Coronary artery (tissue), 2 donors: ENCODE results near the gene SELL.

Experiments
- DNase-seq: peaks from one replicate; pipeline ENCODE4 v3.0.0-alpha.2; 2017; ENCODE audit warnings: low spot score
- H3K27ac ChIP-seq, 2 donors: fragments of 200-600 bp; sonication (generic); one replicate each; pipeline ENCODE4 v1.5.1; 2016 to 2019
- H3K4me3 ChIP-seq: fragments of 200-600 bp; sonication (generic); 2 replicates; pipeline ENCODE4 v1.5.1; 2016; ENCODE audit warnings: mild to moderate bottlenecking, moderate library complexity
- CTCF ChIP-seq: fragments of 200-600 bp; sonication (generic); IDR thresholded peaks from one replicate; pipeline ENCODE4 v1.5.1; 2019; ENCODE audit warnings: antibody characterized with exemption

SELL gene

GRCh38 chr1:169707912-169708604 lies 3.4 kb downstream of the SELL start:
- TF ChIP-seq CTCF: no peak
- no peak overlapping the region for H3K4me3 ChIP-seq
- DNase-seq: no peak
- no peak overlapping the region for H3K27ac ChIP-seq

- Histone ChIP-seq H3K27ac (no peak overlapping the region), H3K4me3 (no peak overlapping the region)
- DNase-seq: no peak
- no peak for TF ChIP-seq CTCF
Observed at GRCh38 chr1:169704797-169705196, 6.6 kb downstream of the SELL start.

- TF ChIP-seq CTCF: no peak
- Histone ChIP-seq H3K4me3 (no peak overlapping the region), H3K27ac (no peak overlapping the region)
- DNase-seq: no peak
Observed at GRCh38 chr1:169701261-169702005, 10.0 kb downstream of the SELL start.

GRCh38 chr1:169699707-169700106 lies 11.7 kb downstream of the SELL start:
- TF ChIP-seq CTCF: no peak
- DNase-seq: no peak
- no peak overlapping the region for H3K4me3 ChIP-seq
- no peak overlapping the region for H3K27ac ChIP-seq

GRCh38 chr1:169698976-169699375 lies 12.4 kb downstream of the SELL start:
- no peak for DNase-seq
- Histone ChIP-seq H3K4me3 (no peak overlapping the region), H3K27ac (no peak overlapping the region)
- no peak for TF ChIP-seq CTCF

- TF ChIP-seq CTCF: no peak
- Histone ChIP-seq H3K27ac (no peak overlapping the region), H3K4me3 (no peak overlapping the region)
- no peak for DNase-seq
Observed at GRCh38 chr1:169697755-169698154, 13.7 kb downstream of the SELL start.
